Upper lobe of left lung (tissue), 6 donors: Measurements from ENCODE around the gene AKT1. TPM values are rescaled to one million over a fixed set of nuclear protein-coding genes. Genes with fewer than 3 reads are reported as not detected.

Experiments
- ATAC-seq, 2 donors: fragments of 200-7000 bp; cut with Tn5 transposase; one replicate each; pipeline ENCODE4 v1.9.1; 2022; ENCODE audit warnings: mild to moderate bottlenecking in 2 of 2, moderate library complexity in 2 of 2; ENCODE audit not compliant: low FRiP score in 2 of 2
- DNase-seq, 2 donors: peaks; one replicate each; pipeline ENCODE4 v3.0.0-alpha.2; 2019 to 2020
- H3K27ac ChIP-seq, 4 donors: fragments of 200-600 bp; sonication (generic); one replicate each; pipeline ENCODE4 v1.5.1; 2016 to 2019
- H3K27me3 ChIP-seq, 4 donors: fragments of 200-600 bp; sonication (generic); one replicate each; pipeline ENCODE4 v1.5.1; 2017 to 2019
- H3K36me3 ChIP-seq, 4 donors: fragments of 200-600 bp; sonication (generic); one replicate each; pipeline ENCODE4 v1.5.1; 2016 to 2019
- H3K4me1 ChIP-seq, 4 donors: fragments of 200-600 bp; sonication (generic); one replicate each; pipeline ENCODE4 v1.5.1; 2018 to 2019
- H3K4me3 ChIP-seq, 4 donors: fragments of 200-600 bp; sonication (generic); one replicate each; pipeline ENCODE4 v1.5.1; 2017 to 2019; ENCODE audit warnings: mild to moderate bottlenecking in 2 of 4, moderate library complexity in 1 of 4
- H3K9me3 ChIP-seq, 4 donors: fragments of 200-600 bp; sonication (generic); one replicate each; pipeline ENCODE4 v1.5.1; 2018 to 2019
- EP300 ChIP-seq, 4 donors: sonication (generic); formaldehyde crosslinking; IDR thresholded peaks; one replicate each; pipeline ENCODE4 v1.5.1; 2017; ENCODE audit warnings: antibody characterized with exemption in 4 of 4, control low read depth in 2 of 4
- POLR2A ChIP-seq, 4 donors: fragments of 450-650 bp; IDR thresholded peaks; one replicate each; pipeline ENCODE4 v1.5.1; 2016 to 2017; ENCODE audit warnings: antibody characterized with exemption in 4 of 4, mild to moderate bottlenecking in 2 of 4
- POLR2AphosphoS5 ChIP-seq, 2 donors: sonication (generic); formaldehyde crosslinking; IDR thresholded peaks; one replicate each; pipeline ENCODE4 v1.5.1; 2017; ENCODE audit warnings: antibody characterized with exemption in 2 of 2
- WGBS, 2 donors: methylation state at CpG; one replicate each; pipeline ENCODE4 v1.1.5; 2017 to 2018; 5-methylcytosine and 5-hydroxymethylcytosine counted together
- total RNA-seq, 6 donors: library from RNA; depleted of rRNA in 4 of 6; stranded (reverse); fragments of >200 nt in 4 of 6; gene quantifications; one replicate each; pipeline versions ENCODE4 v1.1.0 to v1.2.1, GENCODE V29; 2016 to 2021
- TF ChIP-seq, protein P1 (sequence below), 6 experiments: fragments of 450-650 bp in 4 of 6; fragments of 200-600 bp in 2 of 6; sonication (generic) in 2 of 6; IDR thresholded peaks; one replicate each; pipeline ENCODE4 v1.5.1; 2016 to 2019; ENCODE audit warnings: antibody characterized with exemption in 6 of 6
- donor health status: DM: no; HTN: no; CAD: no; lungs with moderate emphysema.
- donor health status: DM: no; HTN: yes; CAD: no; lungs with severe emphysema.

AKT1 gene
- total RNA-seq, 6 donors from 2014 or later = 122 to 283 (median 191) TPM

DNA sequence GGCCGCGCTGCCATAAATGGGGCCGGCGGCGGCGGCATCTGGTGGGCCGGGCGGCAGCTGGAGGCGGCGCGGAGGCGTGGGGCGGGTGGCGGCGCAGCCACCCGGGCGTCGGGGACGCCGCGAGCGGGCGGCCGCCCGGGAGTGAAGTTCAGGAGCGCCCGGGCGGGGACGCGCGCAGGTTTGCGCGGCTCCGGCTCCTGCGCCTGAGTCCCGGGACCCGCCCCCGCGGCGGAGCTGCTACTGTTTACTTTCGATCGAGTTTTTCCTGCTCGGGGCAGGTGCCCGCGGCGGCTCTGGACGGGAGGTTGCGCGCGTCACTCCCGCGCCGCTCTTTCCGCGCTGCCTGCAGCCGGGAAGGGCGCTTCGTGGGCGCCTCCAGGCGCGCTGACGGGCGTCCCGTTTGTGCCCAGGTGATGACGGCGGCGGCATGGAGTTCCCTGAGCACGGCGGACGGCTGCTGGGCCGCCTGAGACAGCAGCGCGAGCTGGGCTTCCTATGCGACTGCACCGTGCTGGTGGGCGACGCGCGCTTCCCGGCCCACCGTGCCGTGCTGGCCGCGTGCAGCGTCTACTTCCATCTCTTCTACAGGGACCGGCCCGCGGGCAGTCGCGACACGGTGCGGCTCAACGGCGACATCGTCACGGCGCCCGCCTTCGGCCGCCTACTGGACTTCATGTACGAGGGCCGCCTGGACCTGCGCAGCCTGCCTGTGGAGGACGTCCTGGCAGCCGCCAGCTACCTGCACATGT is 5.4 kb upstream of the AKT1 start, which contains the start of gene ZBTB42:
ZBTB42 (plus strand) TSS at position 331 of the 749 bp plus-strand sequence; CDS start at position 428, 97 bp downstream.
- Histone ChIP-seq H3K9me3 (no peaks in the 10 kb centered on the region), H3K4me3 (peak within 1 kb of the TSS; percentile 76 to 89 (median 80)), H3K27me3 (no peaks in the 10 kb centered on the region), H3K4me1 (peaks cover 51 to 73% (median 61%) of the 10 kb centered on the region in 4 donors), H3K36me3 (no peaks in the 10 kb centered on the region), H3K27ac (peak within 1 kb of the TSS; percentile 87 to 98 (median 96))
- peak; percentile 25 to 51 for ATAC-seq
- DNase-seq = peak; percentile 89 to 96
- TF ChIP-seq POLR2AphosphoS5 (IDR thresholded peaks at IDR 0.05) = peak in 1 of 2 donors; percentile 50
- TF ChIP-seq EP300 (IDR thresholded peaks at IDR 0.05) = no peak
- TF ChIP-seq, protein P1, sequence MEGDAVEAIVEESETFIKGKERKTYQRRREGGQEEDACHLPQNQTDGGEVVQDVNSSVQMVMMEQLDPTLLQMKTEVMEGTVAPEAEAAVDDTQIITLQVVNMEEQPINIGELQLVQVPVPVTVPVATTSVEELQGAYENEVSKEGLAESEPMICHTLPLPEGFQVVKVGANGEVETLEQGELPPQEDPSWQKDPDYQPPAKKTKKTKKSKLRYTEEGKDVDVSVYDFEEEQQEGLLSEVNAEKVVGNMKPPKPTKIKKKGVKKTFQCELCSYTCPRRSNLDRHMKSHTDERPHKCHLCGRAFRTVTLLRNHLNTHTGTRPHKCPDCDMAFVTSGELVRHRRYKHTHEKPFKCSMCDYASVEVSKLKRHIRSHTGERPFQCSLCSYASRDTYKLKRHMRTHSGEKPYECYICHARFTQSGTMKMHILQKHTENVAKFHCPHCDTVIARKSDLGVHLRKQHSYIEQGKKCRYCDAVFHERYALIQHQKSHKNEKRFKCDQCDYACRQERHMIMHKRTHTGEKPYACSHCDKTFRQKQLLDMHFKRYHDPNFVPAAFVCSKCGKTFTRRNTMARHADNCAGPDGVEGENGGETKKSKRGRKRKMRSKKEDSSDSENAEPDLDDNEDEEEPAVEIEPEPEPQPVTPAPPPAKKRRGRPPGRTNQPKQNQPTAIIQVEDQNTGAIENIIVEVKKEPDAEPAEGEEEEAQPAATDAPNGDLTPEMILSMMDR (IDR thresholded peaks at IDR 0.05) = peak in 2 of 6 experiments; percentile 19 to 22
- peak in 2 of 4 donors; percentile 30 to 66 for TF ChIP-seq POLR2A (IDR thresholded peaks at IDR 0.05)
- WGBS, 2 donors = 1 to 5% methylated on average over 22 to 26 of the region's 105 CpGs

DNA sequence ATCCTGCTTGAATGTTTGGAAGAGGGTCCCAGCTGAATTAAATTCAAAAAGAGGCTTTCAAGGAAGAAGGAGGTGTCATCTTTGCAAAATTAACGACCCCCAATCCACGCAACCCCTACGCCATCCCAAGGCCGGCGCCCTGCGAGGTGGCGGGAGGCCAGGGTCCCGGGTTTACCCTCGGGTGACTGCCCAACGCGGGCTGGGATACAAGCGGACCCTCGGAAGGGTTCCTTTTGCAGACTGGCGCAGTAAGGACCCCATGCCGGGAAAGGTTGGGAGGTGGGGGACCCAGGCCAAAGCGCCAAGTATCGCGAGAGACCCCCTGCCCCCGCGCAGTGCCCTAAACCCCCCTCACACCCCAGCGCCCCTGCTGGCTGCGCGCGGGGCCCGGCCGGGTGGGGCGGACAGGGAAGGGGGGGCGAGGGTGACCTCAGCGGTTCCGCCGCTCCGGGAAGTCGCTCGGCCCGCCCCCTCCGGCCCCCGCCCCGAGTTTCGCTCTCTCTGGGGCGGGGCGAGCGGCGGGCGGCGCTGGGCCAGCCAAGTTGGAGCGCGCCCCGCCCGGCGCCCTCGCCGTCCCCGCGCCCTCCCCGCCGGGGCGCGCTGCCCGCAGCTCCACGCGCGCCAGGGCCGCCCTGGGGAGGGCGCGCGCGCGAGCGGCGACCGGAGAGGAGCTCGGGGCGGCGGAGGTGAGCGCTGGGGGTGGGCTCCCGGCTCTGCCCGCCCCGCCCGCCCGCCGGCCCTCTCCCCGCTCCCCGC is 4.6 kb upstream of the AKT1 start:
- ATAC-seq (peak; percentile 82 to 90), DNase-seq (peak; percentile 89 to 98)
- peaks cover 53 to 67% (median 59%) of the 10 kb centered on the region in 4 donors for H3K4me1 ChIP-seq
- H3K9me3 ChIP-seq = no peaks in the 10 kb centered on the region
- TF ChIP-seq, protein P1 (IDR thresholded peaks at IDR 0.05) = peak; percentile 40 to 59 (median 56)
- peak; percentile 50 to 84 for TF ChIP-seq POLR2AphosphoS5 (IDR thresholded peaks at IDR 0.05)
- peak in 1 of 4 donors; percentile 54 for TF ChIP-seq EP300 (IDR thresholded peaks at IDR 0.05)
- peak in 1 of 4 donors; percentile 22 for TF ChIP-seq POLR2A (IDR thresholded peaks at IDR 0.05)
- no peaks in the 10 kb centered on the region for H3K27me3 ChIP-seq
- no peaks in the 10 kb centered on the region for H3K36me3 ChIP-seq
- WGBS, 2 donors = 8 to 14% methylated on average over 6 to 18 of the region's 83 CpGs
- peak overlapping the region; percentile 87 to 98 (median 96) for H3K27ac ChIP-seq
- H3K4me3 ChIP-seq = peak overlapping the region; percentile 14 to 89 (median 76)

DNA sequence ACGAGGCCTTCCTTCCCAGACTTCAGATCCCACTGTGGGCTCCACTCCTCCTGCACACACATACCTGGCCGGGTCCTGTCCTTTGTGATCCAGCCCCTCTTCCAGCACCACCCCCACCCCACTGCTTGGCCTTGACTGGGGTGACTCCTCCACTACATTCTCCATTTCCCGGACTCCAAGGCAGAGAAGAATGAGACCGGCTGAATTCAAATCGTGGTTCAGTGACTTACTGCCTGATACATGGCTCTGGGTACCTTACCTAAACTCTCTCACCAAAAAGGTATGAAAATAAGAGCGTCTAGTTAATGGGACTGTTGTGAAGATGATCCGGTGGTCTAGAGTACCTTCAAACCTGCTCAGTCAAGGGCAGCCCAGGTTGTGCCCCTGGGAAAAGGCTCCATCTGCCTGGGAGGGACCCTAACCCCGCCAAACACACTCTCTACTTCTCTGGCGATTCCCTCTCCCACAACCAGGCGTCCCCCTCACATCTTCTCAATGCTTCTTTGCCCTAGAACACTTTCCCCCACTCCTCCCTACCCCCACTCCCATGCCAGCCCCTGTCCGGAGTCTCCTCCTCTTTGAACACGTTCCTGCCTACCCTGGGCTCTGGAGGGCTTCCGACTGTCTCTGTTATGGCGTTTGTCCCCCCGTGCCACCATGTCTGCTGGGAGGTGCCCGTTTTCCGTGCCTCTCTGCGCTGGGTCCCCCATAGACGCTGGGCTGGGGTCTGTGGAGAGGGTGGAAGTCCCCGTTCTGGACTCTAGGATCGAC is 3.9 kb upstream of the AKT1 start:
- ATAC-seq = no peak
- peaks cover 50 to 69% (median 58%) of the 10 kb centered on the region in 4 donors for H3K4me1 ChIP-seq

DNA sequence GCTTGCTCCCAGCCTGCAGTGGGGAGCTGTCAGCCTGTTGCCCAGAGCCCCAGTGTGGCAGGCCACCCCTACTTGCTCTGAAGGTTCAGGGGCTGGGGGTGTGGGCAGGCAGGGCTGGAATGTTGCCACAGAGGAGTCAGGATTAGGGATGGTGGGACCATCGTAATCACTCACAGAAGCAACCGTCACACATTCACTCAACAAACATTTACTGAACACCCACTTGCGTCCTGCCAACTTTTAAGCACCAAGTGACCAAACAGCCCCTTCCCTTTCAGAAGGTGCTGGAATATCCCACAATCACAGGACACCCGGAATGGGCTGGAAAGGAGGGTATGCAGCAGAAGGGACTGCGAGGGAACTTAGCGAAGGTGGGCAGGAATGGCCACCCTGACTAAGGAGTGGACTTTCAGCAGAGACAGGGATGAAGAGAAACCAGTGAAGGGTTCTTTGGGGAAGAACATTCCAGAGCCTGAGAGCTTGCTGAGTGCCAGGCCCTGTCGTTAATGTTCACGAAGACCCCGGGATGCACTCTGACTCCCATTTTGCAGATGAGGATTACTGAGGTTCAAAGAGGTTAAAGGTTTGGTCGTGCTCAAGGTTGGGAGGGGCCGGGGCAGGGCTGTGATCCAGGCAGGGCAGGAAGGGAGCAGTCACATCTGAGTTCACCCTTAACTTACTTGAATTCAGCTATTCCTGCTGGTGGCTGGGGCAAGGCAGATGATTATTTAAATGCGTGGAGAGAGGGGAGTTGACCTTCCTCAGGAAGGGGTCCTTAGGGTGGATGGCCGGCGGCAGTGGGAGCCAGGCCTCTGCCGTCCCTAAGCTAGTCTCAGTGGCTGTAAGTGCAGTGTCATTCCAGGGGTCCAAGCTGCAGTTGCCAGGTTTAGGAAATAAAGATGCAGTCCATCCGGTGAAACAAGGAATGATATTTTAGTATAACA is 3.0 kb upstream of the AKT1 start:
- ATAC-seq = no peak
- TF ChIP-seq, protein P1 (IDR thresholded peaks at IDR 0.05) = no peak
- TF ChIP-seq POLR2AphosphoS5 (IDR thresholded peaks at IDR 0.05) = no peak
- no peak for TF ChIP-seq POLR2A (IDR thresholded peaks at IDR 0.05)
- TF ChIP-seq EP300 (IDR thresholded peaks at IDR 0.05) = no peak
- Histone ChIP-seq H3K27me3 (no peaks in the 10 kb centered on the region), H3K27ac (peak overlapping the region; percentile 87 to 98 (median 96)), H3K9me3 (no peaks in the 10 kb centered on the region), H3K4me3 (no peak overlapping the region), H3K4me1 (peaks cover 58 to 78% (median 66%) of the 10 kb centered on the region in 4 donors), H3K36me3 (no peaks in the 10 kb centered on the region)
- peak in 1 of 2 donors; percentile 27 for DNase-seq
- whole genome bisulfite sequencing, 2 donors = 67 to 74% methylated on average over 16 of the region's 16 CpGs

More for the DNA sequence above, 3.9 kb upstream of the AKT1 start:
- no peaks in the 10 kb centered on the region for H3K27me3 ChIP-seq
- 41 to 45% methylated on average over 18 to 21 of the region's 21 CpGs for WGBS, 2 donors
- peak overlapping the region; percentile 87 to 98 (median 96) for H3K27ac ChIP-seq
- H3K9me3 ChIP-seq = no peaks in the 10 kb centered on the region
- DNase-seq = peak in 1 of 2 donors; percentile 46
- H3K4me3 ChIP-seq = peak overlapping the region in 3 of 4 donors; percentile 76 to 89 (median 77)
- no peaks in the 10 kb centered on the region for H3K36me3 ChIP-seq
- no peak for TF ChIP-seq POLR2AphosphoS5 (IDR thresholded peaks at IDR 0.05)
- no peak for TF ChIP-seq EP300 (IDR thresholded peaks at IDR 0.05)
- TF ChIP-seq POLR2A (IDR thresholded peaks at IDR 0.05) = no peak
